Muscle of arm (tissue), 14 donors: ENCODE data around the gene TACR2. TPM values are rescaled to one million over a fixed set of nuclear protein-coding genes. Genes with fewer than 3 reads are reported as not detected.

Experiments
- DNase-seq: peaks from one replicate; pipeline ENCODE4 v3.0.0-alpha.2; 2013
- long read RNA-seq, 11 donors: transcript quantifications; one replicate each; lab custom pipeline, GENCODE V29; 2026
- polyA plus RNA-seq, 12 donors: library from polyadenylated mRNA; unstranded; fragments of 120-200 nt; gene quantifications; one replicate each; pipeline ENCODE4 v1.2.1, GENCODE V29; 2013; ENCODE audit not compliant: insufficient read length in 12 of 12

The TACR2 gene
- under 1 TPM in 10 of 12 donors, not detected in 2; 0.24 to 0.74 (median 0.54) TPM for polyA plus RNA-seq
- long read RNA-seq, donor 1, transcript TACR2-201 (5 exons, 2,083 nt) = major isoform, 7 of 14 reads
- long read RNA-seq, donor 1, partial matches to known transcripts = 7 of 14 reads
- long read RNA-seq, donor 1, other reads (novel, unspliced or antisense) = 0 of 14 reads
- long read RNA-seq, donor 2 = 0 reads
- long read RNA-seq, donor 3 = 0 reads
- long read RNA-seq, donor 4 = 0 reads
- long read RNA-seq, donor 5 = 0 reads
- long read RNA-seq, donor 6 = 0 reads
- long read RNA-seq, donor 7 = 0 reads
- long read RNA-seq, donor 8 = 0 reads
- long read RNA-seq, donor 9 = 0 reads
- long read RNA-seq, donor 10 = 0 reads
- long read RNA-seq, donor 11 = 0 reads

DNA sequence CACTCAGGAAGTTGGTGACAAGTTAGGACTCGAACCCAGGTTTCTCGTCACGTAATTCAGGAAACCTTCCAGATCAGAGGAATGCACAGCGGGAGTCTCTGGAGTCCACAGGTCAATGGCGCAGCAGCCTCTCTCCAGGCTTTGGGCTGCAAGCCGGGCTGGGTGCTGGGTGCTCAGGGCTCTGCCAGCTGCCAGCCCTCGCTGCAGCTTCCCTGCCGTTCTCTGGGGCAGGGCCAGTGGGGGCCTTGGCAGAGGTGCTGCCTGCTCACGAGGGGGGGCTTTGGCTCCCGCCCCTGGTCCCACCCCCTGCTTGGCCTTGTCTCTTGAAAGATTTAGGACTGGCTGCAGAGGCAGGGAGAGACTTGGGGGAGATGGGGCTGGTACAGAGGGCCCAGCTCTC is at the start of gene TACR2:
Gene TACR2 (minus strand): TSS at position 224 of the 400 bp plus-strand sequence. CDS start 595 bp downstream, outside the sequence.
- no peak for DNase-seq

DNA sequence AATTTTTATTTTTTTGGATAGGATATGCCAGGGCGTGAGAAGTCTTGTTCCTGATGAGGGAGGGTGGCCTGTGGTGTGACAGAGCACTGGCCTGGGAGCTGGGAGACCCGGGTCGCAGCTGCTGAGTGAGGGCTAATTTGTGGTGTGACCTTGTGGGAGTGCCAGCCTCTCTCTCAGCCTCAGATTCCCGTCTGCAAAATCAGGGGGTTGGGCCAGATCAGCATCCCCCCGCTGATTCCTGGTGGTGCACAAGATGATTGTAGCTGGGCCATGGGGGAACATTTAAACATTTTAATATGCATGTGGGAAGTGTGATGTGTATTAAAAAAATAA is 49.4 kb upstream of the TACR2 start:
- DNase-seq = no peak

DNA sequence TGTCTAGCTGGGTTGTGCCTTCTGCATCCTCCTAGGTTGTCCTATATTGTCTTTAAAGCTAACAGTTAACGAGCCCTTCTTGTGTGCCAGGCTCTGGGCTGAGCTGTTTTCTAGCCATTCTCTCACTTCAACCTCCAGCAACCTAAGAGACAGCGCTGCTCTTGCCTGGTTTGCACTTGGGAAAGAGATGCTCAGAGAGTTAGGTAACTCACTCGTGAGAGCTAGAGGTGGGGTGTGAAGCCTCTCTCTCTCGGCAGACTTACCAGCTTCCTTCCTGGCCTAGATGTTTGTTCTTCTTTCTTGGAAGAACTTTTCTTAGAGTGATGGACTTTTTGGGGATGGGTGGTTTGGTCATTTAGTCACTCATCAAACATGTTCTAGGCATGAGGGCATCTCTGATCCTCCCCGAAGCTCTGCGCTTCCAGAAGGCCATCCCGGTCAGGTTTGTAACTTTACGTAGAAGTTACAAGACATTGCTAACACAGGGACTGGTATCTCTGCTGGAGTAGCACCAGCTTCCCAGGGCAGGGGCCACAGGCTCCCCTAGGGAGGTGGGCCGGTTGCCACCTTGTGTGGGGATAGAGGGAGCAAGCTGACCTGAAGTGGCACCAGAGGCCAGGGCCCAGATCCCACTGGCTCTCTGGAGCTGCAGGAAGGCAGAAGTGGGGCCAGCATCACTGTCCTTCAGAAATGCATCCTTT is 48.9 kb upstream of the TACR2 start:
- DNase-seq = no peak

DNA sequence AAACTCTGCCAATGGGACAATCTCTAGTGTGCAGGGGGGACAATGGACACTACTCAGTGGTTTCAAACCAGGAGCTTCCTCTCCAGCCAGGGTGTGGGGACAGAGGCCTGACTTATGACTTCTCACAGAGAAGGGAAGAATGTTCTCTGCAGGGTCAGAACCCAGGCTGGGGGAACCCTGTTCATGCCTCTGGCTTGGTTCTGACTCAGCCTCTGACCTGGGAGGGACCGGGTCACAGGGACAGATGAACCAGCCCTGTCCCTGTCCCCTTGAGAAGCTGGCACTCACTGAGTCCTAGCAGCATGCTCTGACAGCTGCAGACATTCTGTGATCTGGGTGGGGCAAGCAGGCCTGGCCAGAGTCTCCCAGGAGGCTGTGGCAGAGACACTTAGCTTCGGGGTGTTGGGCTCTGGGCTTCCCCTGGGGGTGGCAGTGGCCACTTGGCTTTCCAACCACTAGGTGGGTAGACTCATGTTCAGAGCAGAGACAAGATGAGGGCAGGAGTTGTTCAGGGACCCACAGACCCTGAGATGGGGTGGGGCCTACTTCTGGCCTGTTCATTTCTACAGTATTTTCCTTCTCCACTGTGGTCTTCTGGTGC is 48.2 kb upstream of the TACR2 start:
- DNase-seq = no peak

DNA sequence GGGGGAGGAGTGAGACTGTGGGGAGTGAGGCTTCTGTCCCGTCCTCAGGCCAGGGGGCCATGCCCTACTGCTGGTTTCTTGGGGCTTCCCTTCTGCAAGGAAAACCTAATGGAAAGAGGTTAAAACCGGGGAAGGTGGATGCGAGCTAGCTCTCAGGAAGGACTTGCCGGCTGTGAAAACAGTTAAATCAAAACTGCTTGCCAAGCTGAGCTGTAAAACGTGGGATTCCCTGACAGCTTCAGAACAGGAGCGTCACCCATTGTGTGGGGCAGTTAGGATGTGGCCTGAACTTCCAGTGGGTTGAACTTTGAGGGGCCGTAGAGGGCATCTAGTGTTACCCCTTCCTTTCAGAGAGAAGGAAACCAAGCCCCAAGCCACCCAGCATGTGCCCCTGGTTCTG is 47.7 kb upstream of the TACR2 start:
- DNase-seq = no peak

DNA sequence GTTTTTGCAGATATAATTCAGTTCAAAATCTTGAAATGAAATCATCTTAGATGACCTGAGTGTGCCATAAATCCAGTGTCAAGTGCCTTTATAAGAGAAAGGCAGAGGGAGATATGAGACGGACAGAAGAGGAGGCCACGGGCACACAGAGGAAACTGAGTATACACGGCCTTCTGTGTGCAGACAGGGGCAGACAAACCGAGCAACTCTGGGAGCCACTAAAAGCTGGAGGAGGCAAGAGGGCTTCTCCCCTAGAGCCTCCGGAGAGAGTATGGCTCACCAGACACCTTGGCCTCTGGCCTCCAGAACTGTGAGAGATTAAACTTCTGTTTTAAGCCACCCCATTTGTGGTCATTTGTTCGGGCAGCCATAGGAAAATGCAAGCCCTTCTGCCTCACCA is 47.2 kb upstream of the TACR2 start:
- no peak for DNase-seq

DNA sequence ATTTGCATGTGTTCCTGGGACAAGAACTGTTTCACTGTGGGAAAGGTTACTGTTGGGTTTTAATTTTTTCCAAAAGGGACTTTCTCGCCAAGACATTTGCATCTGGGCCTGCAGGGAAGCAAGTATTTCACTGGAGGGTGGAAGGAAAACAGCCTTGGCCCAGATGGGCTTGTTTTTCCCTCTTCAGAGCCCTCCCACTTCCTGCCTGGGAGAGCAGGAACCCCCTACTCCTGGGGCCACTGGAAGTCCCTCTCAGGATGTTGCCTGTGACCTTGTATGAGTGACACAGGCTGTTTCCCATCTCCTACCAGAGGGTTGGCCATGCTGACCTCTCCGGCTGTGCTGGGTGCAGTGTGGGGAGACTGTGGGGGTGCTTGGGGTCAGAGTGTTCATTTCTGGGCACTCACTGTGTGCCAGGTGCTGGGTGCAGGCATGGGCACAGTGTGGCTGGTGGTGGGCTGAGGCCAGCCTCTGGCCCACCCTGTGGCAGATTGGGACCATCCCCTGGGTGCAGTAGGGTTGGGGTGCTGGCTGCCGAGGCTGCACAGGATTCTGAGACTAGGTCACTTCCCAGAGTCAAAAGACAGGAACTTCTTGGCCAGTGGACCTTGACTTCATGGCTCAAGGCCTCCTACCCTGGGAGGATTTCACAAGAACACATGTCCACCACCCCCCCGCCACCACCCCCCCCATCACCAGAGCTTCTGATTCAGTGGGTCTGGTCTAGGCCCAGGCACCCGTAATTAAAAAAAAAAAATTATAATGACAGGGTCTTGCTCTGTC is 44.7 kb upstream of the TACR2 start:
- no peak for DNase-seq

DNA sequence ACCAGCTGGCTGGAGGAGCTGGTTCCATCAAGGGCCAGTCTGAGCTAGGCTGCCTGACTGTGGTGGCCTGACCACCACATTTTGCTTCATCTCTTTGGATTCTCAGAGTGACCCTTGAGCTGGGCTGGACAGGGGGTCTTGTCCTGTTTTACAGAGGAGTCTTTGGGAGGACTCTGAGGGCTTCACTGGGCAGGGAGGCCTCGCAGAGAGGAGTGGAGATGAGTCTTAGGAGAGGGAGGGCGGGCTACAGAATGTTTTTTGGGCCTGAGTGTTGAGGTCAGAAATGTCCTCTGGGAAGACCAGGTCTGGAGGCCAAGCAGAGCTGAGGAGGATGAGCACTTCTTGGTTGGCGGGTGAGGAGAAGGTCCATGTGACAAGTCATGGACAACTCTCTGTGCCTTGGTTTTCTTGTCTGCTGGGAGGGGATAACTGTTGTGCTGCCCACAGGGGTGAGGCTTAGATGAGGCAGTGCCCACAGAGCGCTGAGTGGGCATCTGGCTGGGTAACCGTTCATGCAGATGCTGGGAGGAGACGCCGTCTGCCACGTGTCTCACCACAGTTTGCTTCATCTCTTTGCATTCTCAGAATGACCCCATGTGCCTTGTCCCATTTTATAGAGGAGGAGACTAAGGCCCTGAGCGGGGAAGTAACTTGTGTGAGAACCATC is 44.0 kb upstream of the TACR2 start:
- no peak for DNase-seq

DNA sequence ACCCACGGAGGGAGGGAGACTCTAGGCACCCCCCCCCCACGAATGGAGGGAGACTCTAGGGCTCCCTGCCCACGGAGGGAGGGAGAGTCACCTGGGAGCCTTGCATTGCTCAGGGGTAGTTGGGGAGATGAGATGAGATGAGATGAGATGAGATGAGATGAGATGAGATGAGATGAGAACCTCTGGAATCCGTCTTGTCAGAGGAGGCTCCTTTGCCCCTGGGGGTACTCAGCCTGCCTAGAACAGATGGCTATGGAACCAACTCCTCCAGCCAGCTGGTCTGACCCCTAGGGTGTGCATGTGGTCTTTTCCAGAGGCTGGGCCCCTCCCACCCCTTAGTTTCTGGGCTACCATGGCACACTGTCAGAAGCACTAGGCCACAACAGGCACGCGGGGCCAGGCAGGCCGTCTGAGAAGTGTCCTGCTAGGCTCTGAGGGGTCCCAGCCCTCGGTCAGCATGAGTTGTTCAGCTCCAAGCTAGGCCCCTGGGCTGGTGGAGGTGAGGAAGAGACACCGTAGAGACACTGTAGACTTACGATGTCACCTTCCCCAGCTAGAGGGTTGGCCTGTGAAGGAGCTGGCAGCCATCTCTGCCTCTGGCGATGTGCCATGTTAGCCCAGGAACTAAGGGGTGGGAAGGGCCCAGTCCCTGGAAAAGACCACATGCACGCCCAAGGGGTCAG is 43.3 kb upstream of the TACR2 start:
- no peak for DNase-seq

DNA sequence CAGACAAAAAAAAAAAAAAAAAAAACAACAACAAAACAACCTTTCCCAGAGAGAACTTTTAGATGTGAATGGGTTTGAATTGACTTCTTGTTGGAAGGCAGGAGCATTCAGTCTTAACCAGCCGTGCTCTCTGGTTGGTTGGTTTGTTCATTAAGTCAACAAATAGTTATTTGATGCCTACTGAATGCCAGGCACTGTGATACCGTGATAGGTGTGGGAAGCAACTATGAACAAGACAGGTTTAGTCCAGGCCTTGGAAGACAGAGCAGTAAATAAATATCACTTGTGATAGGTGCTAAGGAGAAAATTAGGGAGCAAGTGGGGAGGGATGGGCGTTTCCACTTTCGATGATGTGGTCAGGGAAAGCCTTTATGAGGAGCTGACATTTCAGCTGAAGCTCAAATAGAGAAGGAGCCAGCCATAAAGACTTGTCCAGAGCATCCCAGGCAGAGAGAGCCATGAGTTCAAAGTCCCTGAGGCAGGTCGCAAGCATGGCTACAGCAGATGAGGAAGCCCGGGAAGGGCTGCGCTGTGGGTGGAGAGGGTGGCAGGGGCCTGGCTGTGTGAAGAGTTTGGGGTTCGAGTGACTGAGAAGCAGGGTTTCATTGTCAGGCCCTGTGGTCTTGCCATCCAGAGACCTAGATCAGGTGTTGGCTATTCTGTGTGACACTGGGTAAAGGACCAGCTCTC is 42.5 kb upstream of the TACR2 start:
- no peak for DNase-seq

DNA sequence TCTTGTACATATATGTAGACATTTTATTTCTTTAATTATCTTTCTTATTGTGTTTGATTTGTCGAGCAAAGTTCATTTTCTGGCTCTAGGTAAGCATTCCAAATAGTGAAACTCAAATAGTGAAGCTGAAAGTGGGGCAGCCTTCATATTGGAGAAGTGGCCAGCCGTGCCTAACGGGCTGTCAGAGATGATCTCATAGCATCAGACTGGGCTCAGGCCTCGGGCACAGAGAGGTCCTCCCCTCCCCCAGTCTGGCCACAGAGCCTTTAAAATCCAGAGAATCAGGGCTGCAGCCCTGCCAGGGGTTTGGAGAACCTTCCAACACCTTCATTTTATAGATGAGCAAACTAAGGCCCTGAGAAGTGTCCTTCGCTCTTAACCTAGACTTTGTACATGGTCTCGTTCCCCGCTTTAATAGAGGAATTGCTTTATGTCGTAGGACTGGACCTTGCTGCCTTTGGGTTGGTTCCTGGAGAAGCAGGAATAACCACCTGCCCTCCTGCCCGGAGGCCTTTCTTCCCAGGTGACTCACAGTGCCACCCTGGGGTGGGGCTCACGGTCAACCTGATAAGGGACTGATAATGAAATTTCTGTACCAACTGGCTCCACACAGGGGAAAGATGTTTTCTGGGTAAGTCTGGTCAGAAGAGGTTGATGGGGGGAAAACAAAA is 41.8 kb upstream of the TACR2 start:
- DNase-seq = no peak

DNA sequence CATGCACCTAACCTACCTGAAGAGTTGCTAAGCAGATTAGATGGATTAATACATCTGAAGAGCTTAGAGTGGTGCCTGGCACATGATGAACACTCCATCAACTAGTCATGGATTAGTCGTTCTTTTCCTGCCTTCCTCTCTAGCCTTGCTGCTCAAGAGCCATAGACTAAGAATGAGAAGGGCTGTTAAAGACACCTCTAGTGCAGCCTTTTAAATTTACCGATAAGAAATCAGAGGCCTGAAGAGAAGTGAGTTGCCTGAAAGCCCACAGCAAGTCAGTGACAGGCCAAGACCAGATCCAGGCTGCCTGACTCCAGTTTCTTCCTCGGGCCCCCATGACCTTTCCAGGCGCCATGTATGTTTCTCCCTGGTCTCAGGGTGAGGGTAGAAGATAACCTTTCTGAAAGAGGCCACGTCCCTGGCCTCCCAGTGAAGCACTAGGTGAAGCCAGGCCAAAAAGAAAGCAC is 41.1 kb upstream of the TACR2 start:
- no peak for DNase-seq

DNA sequence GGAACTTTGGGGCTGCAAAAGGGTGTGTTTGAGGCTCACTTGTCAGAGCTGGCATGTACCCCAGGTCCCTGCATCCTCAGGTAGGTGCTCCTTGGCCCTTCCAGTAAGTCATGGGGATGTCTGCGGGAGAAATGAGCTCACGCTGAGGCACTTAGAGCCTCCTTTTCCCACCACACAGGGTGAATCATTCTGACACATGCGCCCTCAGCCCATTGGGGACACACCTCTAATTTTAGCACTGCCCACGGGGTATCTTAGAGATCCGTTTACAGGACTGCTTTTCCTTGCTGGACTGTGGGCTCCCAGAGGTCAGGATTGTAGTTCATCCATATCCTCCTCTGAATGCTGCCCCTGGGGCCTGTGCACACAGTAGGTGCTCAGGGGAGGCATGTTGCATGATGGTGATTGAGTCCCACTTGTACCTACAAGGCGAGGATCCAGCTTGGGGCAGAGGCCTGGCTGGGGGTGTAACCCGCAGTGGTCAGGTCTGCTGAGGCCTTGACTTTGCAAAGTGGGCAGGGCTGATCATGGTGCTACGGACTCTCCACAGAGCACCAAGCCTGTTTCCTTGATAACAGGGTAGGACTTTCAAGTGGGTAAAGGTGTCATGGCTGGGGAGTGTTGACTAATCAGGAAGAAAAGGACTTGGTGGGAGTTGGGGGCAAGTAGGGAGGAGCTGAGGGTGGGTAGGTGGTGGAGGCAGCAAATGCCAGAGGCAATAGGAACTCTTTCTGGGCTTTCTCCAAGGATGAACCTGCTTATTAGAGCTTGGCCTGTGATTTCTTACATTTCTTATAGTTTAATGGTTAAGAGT is 40.4 kb upstream of the TACR2 start:
- no peak for DNase-seq

DNA sequence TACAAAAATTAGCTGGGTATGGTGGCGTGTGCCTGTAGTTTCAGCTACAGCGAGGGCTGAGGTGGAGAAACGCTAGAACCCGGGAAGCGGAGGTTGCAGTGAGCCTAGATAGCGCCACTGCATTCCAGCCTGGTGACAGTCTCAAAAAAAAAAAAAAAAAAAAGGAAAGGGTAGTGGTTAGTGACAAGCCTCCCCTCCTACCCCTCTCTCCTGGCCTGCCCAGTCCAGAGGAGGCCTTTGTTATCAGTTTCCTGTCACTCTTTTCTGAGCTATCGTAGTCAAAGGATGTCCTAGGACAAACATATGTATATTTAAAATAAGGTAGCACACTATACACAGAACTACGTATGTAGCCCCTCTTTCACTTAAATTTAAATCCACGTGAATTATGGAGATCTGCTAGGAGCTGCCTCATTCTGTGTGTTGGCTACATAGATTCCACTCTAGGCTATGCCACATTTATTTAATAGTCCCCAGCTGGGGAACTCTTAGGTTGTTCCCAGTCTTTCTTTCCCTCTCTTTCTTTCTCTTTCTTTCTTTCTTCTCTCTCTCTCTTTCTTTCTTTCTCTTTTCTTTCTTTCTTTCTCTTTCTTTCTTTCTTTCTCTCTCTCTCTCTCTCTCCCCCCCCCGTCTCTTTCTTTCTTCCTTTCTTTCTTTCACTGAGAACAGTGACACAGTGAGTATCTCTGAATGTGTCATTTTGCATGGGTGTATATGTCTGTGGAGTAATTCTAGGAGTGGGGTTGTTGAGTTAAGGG is 38.5 kb upstream of the TACR2 start:
- DNase-seq = no peak

DNA sequence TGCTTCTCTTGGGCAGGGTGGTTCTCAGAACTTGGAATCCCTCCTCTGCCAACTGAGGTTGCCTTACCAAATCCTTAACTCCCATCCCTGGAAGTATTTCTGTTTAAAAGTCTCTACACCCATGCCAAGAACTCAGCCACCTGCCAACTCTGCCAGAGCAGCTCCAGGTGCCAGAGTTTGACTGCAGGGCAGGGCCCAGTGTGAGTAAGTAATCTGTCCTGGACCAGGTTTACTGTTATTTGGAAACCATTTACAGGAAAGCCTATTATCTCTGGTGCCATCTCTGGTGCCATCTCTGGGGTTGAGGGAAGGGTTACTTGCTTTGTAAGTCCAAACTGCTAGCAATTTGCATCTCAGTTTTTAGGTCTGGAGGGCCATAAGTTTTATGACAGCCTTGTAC is 37.1 kb upstream of the TACR2 start:
- no peak for DNase-seq

DNA sequence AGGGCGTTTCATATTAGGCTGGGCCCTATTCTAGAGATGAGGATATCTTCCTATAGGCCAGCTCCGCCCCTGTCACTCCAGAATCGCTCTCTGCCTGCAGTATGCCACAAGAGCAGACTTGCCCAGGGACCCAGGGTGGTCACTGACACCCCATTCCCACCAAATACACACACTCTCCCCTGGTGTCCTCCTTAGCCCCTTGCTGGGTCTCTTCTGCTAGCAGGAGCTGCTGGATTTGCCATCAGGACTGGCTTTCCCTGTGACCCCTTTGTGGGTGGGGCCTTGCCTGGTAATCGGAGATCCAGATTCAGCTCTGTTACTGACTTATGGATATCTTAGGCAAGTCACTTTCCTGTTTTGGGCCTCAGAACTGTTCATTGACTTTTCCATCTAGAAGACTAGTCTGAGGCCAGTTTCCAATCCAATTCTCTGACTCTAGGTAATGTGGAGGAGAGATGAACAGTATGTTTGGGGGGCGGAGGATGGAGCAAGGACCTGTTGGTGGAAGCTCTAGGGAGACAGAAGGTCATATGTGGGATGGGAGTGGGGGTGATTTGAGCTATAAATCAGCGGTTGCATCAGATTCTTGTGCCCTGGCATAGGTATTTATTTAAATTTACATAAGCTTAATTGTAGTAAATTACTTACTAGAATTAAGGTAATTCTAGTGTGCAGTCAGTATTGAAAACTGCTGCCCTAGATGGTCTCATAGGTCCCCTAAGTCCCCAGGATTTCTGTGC is 36.1 kb upstream of the TACR2 start:
- DNase-seq = no peak

DNA sequence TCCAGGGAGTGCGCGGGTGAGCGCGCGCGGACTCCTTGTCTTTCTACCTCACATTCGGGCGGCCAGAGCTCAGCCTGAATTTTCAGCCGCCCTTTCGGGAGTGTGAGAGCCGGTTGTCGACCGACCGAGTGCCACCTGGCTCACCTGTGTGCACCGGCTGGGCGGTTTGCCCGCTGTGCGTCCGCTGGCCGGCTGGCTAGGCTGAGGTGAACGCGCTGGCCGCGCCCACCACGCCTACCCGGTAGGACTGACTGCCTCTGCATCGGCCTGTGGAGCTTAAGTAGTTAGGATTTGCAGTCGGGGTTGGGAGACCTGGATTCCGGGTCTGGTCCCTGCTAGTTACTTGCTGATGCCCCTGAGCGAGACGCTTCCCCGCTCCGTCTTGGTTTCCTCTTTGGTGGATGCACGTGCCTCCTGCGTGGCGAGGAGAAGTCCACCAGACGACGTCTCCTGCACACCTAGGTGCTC is 35.1 kb upstream of the TACR2 start:
- DNase-seq = no peak
